Measurements from ENCODE around the gene TLE1.
"Not testable (repeated sequence)": the region's sequence is repeated elsewhere in the genome, so short reads cannot be mapped to it uniquely, and the experiment has no call there.

Gene TLE1

DNA sequence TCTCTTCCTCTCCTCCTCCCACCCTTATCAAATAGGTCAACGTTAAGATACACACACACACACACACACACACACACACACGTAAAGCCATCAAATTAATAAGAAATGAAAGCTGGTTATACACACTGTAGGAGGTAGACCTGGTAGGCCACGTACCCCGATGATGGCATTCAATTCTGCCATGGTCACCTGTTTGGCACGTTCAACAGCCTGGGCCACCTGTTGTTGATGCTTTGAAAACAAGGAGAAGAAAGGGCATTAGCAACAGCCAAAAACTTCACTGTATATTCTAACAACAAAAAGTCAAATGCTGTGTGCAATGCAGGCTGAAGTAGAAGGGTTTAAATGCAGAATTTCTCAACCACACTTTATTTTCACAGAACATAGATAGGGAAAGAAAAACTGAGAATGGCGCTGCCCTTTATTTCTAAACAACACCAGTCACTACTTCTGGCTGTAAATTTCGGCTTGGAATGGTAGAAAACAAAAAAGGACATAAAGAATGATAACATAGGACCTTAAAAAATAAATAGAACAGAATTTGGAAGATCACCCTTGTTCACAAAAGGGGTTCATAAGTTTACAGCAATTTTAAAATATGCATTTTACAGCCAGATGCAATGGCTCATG is 37.2 kb downstream of the TLE1 start:
- no peak for DNase-seq

DNA sequence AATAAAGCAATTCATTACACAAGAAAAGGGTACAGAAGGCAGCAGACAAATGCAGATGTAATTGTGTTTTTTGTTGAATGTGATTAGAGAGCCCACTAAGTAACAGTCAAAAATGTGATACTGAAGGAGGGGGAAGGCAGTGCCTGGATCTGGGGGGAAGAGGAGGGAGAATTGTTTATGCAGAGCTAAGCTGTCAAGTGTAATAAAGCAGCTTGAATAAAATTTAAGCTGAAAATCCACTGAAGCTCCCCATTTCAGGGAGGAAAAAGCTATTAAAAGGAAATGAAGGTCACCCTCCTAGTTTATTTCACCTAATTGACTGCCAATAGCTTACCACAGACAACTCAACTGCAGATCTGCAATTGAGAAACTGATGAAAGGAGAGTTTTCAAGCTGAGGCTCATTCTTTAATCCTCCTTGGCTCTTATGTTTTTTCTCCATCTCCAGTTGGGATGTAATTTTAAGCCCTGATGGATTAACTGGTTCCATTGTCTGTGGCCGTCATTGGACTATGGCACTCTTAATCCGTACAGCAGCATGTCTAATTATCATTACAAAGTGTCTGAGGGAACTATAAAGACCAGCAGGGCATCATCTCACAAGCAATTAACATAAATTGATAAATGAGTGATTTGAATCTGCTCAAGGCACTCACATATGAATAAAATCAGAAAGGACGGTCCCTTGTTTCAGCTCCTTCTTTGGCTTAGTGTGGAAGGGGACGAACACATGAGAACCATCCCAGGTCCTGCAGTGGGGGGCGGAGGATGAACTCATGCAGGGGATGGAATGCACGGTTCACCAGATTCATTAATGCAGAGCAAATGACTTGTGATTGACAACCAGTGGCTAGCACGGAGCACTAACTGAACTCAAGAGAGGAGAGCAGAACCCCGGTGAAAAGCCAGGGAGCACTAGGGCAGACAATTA is 38.5 kb downstream of the TLE1 start:
- no peak for DNase-seq

DNA sequence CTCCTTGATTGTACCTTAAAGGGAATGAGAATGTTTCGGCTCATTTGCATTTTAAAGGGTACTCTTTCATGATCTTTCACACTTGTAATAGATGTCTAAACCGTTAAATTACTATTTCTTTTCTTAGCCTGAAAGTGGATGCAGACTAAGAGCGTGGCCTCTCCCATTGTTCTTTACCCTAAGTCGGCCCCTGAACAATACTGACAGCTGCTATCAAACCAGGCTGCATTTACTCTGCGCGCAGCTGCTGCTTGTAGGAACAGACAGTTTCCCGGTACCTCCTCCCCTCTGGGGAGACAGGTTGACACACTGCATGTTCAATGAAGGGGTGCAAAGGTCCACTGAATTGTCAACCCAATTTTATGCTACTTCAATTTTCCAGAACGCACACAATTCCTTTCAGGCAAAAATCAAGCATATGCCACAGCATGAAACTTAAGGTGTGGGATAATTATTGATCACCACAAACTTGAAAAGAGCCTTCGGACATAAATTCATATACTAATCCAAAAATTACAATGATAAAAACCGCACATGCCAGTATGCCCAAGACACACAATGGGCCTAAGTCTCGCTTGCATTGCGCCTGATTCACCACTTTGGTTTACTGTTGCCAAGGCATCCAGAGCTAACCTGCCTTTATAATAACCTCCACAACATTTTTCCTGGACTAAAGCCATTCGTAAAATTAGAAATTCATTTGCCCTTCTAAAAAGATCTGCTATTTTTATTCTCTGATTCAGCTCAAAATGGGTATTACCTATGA is 39.7 kb downstream of the TLE1 start:
- DNase-seq = peak; percentile 60

DNA sequence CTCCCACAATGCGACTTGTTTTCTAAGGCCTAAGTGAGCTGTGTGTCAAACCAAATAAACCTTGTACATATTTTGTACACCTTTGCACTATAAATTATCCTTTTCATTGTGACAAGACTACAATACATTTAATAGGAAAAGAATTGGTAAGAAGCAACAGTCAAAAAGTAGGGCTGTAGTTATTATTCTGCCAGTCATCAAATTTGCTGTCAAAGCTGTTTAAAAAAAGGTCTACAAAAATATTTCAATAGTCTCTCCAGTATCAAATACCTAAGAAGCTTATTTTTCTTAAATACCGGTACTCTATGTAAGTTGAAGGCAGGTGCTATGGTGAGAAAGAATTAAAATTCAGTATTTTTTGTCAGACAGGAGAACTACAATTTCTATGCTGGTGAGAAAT is 40.5 kb downstream of the TLE1 start:
- no peak for DNase-seq

DNA sequence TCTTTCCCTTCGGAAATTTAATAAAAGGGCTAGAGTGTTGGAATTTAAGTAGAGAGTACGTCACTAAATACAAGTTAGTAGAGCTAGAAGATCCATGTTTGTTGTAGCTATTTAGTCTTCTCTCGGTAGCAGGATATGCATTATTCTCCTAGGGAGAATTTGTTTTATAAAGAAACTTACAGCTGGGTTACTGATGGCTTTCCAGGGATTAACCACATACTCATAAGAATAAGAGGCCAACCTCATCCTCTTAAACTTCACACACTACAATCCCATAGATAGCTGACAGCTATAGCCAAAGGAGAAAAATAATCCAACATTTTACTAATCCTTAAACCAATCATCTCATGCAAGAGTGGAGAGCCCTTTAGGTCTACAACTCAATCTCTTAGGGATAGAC is 43.0 kb downstream of the TLE1 start:
- DNase-seq = no peak

DNA sequence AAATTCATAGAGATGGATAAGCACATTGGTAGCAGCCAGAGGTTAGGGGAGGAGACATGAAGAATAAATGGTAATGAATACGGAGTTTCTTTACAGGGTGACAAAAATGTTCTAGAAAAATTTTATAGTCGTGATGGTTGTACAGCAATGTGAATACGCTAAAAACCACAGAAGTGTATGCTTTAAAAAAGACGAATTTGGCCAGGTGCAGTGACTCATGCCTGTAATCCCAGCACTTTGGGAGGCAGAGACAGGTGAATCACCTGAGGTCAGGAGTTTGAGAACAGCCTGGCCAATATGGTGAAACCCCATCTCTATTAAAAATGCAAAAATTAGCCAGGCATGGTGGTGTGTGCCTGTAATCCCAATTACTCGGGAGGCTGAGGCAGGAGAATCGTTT is 44.8 kb downstream of the TLE1 start:
- DNase-seq = not testable (repeated sequence)

DNA sequence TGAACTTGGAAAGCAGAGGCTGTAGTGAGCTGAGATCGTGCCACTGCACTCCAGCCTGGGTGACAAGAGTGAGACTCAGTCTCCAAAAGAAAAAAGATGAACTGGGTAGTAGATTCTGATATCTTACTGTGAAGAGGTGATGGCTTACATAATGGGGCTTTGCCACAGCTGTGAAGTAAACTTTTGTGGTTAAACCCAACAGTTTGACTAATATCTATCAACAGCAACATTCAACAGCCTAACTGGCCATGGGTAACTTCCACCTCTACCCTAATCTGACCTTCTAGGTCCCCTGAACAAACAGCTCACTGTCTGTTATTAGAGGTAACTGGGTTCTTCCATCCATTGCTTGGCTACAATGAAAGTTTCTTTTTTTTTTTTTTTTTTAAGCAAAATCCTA is 52.1 kb downstream of the TLE1 start:
- DNase-seq = no peak

DNA sequence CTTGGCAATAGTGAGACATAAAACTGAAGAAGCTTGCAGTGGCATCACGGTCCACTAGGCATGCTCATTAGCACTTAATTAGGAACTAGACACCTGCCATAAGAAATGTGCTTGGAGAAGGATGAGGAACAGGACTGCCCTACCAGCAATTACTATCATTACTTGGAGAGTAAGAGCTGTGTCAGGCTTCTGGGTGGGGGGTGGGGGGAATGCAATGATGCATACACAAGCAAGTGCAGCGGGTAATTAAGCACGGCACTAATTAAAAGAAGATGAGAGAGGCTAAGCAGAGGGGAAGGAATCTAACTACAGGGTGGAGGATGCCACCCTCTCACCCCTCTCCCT is 53.1 kb downstream of the TLE1 start:
- no peak for DNase-seq

DNA sequence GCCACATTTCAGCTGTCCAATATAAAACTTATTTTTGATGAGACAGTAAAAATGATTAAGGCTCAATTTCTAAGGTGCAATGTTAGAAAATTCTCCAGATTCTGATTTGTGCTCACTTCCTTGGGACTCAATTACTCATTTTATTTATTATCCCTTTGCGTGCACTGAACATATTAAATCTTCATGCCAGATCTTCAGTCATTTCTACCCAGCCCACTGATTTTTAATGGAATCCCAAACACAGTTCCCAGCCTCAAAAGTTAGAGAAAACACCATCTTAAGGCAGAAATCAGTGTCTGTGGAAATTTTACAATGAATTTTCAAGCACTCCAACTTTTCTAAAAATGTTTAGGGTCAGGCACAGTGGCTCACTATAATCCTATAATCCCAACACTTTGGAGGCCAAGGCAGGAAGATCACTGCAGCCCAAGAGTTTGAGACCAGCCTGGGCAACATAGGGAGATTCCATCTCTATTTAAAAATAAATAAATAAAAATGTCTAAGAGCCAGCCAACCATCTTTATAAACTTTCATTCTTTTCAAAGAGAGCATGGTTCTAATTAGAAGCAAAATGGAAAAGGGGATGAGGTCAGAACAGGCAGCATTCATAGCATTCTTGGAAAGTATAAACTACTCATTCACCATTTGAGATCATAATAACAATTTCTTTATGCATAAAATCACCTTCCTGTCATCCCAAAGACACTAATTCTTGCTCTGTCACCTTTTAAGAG is 53.7 kb downstream of the TLE1 start:
- DNase-seq = no peak

DNA sequence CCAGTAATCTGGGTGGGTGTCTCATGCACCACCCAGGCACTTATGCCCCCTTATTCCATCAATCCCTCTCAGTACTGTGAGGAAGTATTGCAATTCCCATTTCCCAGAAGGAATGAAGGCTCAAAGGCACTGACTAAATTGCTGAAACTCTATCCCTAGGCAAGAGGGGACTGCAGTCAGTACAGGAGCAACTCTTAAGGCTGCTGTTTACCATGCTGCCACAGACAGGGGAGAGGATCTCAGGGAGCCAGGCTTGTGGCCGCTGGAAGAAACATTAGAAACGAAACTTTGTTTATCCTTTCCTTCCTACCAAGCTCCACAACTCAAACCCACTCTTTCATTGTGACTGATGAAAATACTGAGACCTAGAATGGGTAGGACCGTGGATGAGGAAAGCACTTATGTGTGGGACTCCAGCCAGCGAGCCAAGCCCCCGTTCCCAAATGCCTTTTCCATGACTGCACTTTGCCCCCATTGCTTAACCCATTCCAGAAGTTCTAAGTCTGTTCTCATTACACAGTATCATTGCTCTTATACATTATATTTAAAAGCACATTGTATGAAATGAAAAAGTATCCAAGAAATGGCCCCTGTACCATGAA is 54.3 kb downstream of the TLE1 start:
- no peak for DNase-seq

DNA sequence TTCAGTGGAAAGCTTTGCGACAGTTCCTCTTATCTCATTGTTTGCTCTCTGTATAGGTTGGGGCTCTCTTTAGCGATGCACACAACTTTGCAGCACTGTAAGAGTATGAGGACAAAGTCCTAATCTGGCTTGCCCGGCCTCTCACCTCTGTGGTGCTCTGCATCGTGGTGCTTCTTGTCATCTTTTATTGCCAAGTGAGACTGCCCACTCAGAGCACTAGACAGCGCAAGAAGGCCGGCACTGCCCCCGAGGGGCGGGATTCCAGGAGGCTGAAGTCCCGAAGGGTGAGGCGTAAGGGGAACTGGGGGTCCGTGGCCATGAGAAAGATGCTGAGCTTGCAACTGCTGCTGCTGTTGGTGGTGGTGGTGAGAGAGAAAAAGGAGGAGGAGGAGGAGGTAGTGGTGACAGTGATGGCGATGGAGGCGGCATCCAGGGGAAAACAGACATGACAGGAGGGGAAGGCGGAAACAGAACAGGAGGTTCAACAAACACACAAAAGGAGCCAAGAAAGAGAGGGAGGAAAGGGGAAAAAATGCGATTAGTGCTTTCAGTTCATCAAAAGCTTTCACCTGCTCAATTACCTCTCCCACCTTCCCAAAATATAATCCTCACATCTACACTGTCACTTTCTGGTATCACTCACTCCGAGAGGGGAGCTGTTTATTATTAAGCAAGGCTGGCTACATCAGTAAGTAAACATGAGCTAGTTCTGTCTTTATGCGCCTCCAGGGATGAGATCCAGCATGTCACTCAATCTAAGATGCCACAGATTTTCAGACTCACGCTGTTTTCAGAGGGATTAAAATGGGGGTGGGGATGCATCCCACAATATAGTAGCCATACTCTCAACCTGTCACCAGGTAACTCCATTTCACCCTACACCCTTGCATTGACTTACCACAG is 55.1 kb downstream of the TLE1 start:
- DNase-seq = no peak

DNA sequence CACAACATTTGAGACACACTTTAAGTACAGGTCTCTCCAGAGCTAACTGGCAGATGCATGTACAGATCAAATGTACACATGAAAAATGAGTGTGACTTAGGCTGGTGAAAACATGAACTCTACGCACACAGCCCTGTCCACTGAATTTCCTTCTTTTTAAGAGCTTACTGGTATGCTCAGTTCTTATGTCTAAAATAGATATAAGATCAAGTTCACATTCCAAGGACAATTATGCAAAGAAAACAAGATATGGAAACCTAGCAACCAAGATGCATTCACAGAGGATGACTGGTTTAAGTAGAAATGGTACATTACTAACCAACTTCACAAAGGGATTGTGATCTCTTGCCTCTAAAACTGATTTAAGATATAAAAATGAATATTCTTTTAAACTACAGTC is 56.7 kb downstream of the TLE1 start:
- no peak for DNase-seq

DNA sequence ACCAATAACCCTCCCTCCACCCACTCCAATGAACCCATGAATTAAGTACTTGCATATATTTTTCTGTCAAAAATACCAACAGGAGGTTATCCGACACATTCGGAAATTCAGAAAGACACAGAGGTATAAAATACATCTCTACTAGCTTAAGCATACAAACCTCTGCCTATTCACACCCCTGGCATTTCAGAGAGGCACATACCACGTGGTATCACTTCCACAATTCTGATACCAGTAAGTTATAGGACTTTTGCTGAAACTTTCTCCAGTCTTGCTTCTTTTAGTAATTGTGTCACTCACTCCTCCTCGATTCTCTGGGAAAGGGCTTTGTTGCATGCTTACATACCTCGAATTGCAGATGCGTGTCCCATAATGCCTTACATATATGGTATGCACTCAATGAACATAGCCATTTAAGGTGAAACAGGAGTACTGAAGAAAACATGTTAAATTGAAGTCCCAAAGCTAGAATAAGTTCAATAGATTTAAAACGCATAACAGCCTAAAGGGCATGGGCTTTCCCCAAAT is 58.1 kb downstream of the TLE1 start:
- no peak for DNase-seq

DNA sequence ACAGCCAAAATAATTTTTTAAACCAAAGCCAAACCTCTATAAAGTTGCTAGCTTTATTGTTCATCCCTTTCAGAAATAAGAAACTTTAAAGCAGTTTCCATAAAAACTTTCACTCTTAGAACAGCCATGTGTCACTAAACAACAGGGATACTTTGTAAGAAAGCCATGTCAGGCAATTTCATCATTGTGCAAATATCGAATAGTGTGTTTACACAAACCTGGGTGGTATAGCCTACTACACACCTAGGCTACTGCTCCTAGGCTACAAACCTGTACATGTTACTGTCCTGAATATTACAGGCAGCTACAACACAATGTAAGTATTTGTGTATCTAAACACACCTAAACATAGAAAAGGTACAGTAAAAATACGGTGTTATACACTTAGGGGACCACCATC is 59.9 kb downstream of the TLE1 start:
- no peak for DNase-seq

DNA sequence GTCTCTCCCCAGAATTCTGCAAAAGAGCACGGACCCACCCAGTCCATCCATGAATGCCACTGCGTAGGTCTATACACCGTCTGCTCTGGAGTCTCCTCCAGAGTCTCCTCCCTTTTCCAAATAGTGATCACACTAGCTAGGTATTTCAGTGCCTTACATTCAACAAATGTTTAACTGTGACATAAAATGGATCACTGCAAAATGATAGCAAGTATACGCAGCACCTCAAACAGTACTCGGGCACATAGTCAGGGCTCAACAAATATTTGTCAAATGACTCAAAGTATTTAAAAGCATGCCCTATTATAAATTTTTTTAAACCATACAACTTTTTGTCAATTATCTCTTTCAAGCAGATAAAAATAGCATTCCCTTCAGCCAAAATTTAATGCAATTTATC is 60.5 kb downstream of the TLE1 start:
- DNase-seq = no peak

DNA sequence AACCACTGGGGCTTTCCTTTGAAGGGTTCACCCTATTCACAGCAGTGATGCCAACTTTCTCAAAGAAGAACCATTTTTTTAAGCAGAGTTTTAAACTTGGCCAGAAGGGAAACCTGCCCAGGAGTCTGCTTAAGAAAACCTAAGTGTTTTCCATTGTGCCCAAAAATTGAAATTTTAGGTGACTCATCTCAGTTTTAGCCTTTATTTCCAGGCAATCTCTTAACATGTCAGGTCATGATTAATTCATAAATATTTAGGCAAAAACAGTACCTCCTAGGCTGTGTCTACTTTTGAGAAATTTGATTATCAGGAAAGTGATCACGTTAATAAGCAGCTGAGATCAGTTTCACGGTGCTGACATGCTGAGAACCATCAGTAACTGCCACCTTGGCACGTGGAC is 61.9 kb downstream of the TLE1 start:
- no peak for DNase-seq

DNA sequence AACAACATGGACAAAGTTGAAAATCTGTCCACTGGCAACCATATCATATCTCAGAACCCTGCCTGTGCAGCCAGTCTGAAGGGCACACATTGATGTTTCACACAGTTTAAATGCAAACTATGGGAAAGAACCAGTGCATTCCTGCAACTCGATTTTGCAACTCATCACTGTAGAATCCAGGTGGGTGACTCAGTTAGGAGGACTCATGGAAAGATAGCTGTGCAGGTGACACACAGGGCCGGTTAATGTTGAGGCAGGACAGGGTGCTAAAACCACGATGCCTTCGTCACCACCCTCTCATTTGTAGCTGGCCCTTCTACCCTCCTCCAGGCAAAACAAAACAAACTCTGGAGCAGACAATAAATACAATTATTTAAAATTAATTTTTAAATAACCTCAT is 62.8 kb downstream of the TLE1 start:
- DNase-seq = no peak

DNA sequence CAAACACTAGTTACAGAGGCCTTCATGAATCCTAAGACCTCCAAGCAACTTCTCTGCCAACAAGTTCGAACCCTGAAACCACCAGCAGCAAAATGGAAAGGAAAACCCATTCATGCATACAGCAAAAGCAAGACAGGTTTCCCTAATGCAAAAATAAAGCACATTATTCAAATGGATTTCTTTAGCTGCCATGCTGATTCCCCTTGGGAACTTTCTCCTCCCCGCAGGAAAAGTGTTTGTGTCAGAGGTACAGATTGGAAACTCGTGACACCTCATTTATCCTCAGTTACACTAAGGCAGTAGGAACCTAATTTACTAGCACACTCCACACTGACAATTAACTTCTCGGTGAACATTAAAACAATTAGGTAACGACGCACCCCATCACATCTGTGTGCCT is 63.4 kb downstream of the TLE1 start:
- no peak for DNase-seq

DNA sequence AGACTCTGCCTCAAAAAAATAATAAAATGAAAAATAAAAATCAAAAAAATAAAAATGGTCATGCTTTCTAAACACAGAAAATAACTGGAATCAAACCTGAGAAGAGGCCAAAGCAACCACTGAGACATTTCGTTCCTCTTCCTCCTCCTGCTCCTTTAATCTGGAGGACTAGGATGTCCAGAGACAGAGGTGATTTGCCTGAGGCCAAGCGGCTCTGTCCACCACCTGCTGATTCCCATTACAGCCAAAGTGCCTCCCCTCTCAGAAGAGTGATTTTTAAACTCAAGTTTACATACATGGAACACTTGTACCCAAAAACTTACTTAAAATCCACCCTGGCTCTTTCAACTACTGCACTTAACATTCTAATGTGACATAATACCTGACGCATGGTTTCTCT is 65.6 kb downstream of the TLE1 start:
- DNase-seq = no peak

DNA sequence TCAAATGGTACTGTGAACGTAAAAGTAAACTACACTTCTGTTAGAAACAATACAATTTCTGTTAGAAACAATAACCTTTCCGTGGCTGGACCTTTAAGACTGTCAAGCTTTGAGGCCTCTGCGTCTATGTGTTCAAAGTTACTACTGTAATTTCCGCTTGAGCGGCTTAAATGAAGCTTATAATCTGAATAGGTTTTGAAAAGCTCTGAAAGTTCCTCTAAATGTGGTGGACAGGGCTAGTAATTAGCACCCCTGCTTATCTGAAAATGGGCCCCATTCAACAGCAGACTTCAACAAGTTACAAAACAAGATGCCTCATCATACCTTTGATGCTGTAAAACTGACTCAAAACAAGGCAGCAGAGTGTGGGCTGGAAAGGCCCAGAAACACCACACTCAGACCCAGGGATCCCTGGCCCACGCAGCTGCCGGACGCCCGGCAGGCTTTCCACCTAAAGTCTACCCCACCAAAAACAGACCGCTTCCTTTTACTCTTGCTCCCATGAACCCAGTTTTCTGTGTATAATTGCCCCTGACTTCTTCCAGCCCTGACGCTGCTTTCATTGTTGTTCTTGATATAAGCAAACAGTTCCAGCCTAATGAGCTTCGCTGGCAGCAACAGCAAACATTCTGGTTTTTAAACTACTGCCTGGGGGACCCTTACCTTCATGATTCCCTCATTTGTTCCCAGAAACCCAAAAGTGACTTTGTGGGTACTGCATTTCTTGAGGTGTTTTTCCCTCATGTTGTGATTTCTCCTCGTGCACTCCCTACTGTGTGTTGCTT is 66.7 kb downstream of the TLE1 start:
- peak; percentile 62 for DNase-seq
